ENCODE results near the gene NRBP1. TPM values are rescaled to one million over a fixed set of nuclear protein-coding genes. Genes with fewer than 3 reads are reported as not detected.

Gene NRBP1
- total and polyA plus RNA-seq, 2 of the 8 experiments (the other 6 are each of a cell fraction or from before 2014, with no cell fraction given): 115 to 145 TPM

DNA sequence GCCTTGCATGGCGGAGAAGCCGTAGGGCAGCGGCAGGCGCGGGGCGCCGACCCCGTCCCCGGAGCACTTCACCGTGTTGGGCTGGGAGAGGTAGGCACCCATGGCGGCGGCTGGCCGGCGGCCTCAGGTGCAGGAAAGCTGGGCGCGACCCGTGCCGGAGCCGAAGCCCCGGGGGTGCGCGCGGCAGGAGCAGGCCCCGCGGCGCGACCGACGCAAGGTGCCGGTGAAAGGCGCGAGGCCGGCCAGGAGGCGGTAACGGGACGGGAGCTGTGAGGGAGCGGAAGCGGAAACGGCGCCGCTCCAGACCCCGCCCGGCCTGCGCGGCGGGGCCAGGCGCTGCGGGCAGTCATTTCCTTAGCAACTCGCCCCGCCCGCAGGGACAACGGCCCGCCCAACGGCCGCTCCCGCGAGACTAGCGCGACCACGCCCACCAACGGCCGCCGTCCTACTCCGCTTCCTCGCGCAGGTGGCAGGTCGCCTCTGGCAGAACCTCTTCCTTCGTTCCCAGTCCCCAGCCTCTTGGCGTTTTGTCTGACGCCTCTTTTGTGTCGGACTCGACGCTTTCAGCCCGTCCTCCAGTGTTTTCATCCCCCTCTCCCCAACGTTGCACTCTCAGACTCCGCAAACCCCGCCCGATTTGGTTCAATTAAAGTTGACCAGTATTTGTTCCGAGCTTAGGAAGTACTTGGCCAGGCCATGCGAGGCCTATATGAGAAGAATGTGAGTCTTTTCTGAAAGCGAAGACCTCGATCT, 18.9 kb upstream of the NRBP1 start, which contains the start of gene PPM1G (continued):
- TF ChIP-seq SRF (IDR thresholded peaks at IDR 0.05; ENCODE audit: low read depth, low read length) (0 out of 2 replicates have a peak, but pooled peaks have one; percentile 23), KDM4A (IDR thresholded peaks at IDR 0.05; ENCODE audit: low read depth, low read length, severe bottlenecking) (peak; percentile 87), CHD2 (IDR thresholded peaks at IDR 0.05; ENCODE audit: low read length) (peak; percentile 97), NANOG (IDR thresholded peaks at IDR 0.05; ENCODE audit: insufficient read depth, low read depth, low read length, poor library complexity, severe bottlenecking) (peak; percentile 35), POLR2A (IDR thresholded peaks at IDR 0.05; ENCODE audit: control extremely low read depth in 1 of 2, low read depth in 2 of 2, low read length in 2 of 2) (peak; percentile 87 to 92), EZH2 (IDR thresholded peaks at IDR 0.05; ENCODE audit: low read depth, low read length, severe bottlenecking) (peak; percentile 28), SP2 (IDR thresholded peaks at IDR 0.05; ENCODE audit: low read length) (no peak), CBX8 (IDR thresholded peaks at IDR 0.05; ENCODE audit: borderline replicate concordance, low read depth, low read length) (no peak), JUN (IDR thresholded peaks at IDR 0.05; ENCODE audit: low read depth, low read length) (no peak), PHF8 (conservative IDR thresholded peaks at IDR 0.05; ENCODE audit: low read depth, low read length) (peak; percentile 94), TBP (IDR thresholded peaks at IDR 0.05; ENCODE audit: low read depth, low read length) (peak; percentile 77), BRCA1 (IDR thresholded peaks at IDR 0.05; ENCODE audit: low read depth, low read length) (peak; percentile 85), NRF1 (IDR thresholded peaks at IDR 0.05; ENCODE audit: low read depth, low read length) (0 out of 2 replicates have a peak, but pooled peaks have one; percentile 14)
- TF ChIP-seq, protein P1, sequence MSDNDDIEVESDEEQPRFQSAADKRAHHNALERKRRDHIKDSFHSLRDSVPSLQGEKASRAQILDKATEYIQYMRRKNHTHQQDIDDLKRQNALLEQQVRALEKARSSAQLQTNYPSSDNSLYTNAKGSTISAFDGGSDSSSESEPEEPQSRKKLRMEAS (IDR thresholded peaks at IDR 0.05): peak; percentile 89
- TF ChIP-seq, protein P2, sequence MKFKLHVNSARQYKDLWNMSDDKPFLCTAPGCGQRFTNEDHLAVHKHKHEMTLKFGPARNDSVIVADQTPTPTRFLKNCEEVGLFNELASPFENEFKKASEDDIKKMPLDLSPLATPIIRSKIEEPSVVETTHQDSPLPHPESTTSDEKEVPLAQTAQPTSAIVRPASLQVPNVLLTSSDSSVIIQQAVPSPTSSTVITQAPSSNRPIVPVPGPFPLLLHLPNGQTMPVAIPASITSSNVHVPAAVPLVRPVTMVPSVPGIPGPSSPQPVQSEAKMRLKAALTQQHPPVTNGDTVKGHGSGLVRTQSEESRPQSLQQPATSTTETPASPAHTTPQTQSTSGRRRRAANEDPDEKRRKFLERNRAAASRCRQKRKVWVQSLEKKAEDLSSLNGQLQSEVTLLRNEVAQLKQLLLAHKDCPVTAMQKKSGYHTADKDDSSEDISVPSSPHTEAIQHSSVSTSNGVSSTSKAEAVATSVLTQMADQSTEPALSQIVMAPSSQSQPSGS (IDR thresholded peaks at IDR 0.05; ENCODE audit: low read length): peak; percentile 73; the same call in 1 of the 2 replicates
- TF ChIP-seq, protein P3, sequence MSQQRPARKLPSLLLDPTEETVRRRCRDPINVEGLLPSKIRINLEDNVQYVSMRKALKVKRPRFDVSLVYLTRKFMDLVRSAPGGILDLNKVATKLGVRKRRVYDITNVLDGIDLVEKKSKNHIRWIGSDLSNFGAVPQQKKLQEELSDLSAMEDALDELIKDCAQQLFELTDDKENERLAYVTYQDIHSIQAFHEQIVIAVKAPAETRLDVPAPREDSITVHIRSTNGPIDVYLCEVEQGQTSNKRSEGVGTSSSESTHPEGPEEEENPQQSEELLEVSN (IDR thresholded peaks at IDR 0.05): peak; percentile 87; the same call in 1 of the 2 replicates

Data from H1 (cell line).